Measurements from ENCODE around the gene SNCA.

Gene SNCA

GRCh38 chr4:89700766-89701423, 136.1 kb downstream of the SNCA start:
- DNase-seq = no peak

- no peak for DNase-seq
Observed at GRCh38 chr4:89685690-89686089, 151.3 kb downstream of the SNCA start.

- DNase-seq = no peak
Observed at GRCh38 chr4:89685277-89685676, 151.7 kb downstream of the SNCA start.

GRCh38 chr4:89684536-89684935, 152.4 kb downstream of the SNCA start:
- DNase-seq = no peak

- DNase-seq = no peak
Observed at GRCh38 chr4:89682808-89683207, 154.2 kb downstream of the SNCA start.

GRCh38 chr4:89681671-89682070, 155.3 kb downstream of the SNCA start:
- DNase-seq = no peak

- DNase-seq = no peak
Observed at GRCh38 chr4:89681219-89681618, 155.7 kb downstream of the SNCA start.

GRCh38 chr4:89674876-89675459, 162.0 kb downstream of the SNCA start:
- no peak for DNase-seq

Data from NCI-H524 treated with DMSO at 0.1 percent for 48 hours (cell line).